Heart right ventricle (tissue), 16 donors: Measurements from ENCODE around the gene BMP5. TPM values are rescaled to one million over a fixed set of nuclear protein-coding genes. Genes with fewer than 3 reads are reported as not detected.
"Not testable (repeated sequence)": the region's sequence is repeated elsewhere in the genome, so short reads cannot be mapped to it uniquely, and the experiment has no call there.

Experiments
- ATAC-seq, 8 donors: fragments of 200-7000 bp; cut with Tn5 transposase; one replicate each; pipeline ENCODE4 v1.9.1; 2020; ENCODE audit warnings: mild to moderate bottlenecking in 8 of 8, moderate library complexity in 8 of 8, moderate number of reproducible peaks in 1 of 8
- DNase-seq, 2 donors: peaks; one replicate each; pipeline ENCODE4 v3.0.0-alpha.2; 2020
- H3K27ac ChIP-seq, 10 donors: fragments of 200-600 bp; sonication (generic) in 2 of 10; one replicate each; pipeline versions ENCODE4 v1.5.0 to v1.8.0; 2020 to 2022; ENCODE audit warnings: mild to moderate bottlenecking in 3 of 10
- H3K27me3 ChIP-seq, 7 donors: fragments of 200-600 bp; one replicate each; pipeline ENCODE4 v1.8.0; 2021 to 2022; ENCODE audit warnings: mild to moderate bottlenecking in 2 of 7
- H3K36me3 ChIP-seq, 9 donors: fragments of 200-600 bp; sonication (generic) in 1 of 9; one replicate each; pipeline versions ENCODE4 v1.5.0 to v1.8.0; 2020 to 2022; ENCODE audit warnings: mild to moderate bottlenecking in 2 of 9
- H3K4me1 ChIP-seq, 9 donors: fragments of 200-600 bp; sonication (generic) in 1 of 9; one replicate each; pipeline versions ENCODE4 v1.5.0 to v1.8.0; 2020 to 2022; ENCODE audit warnings: mild to moderate bottlenecking in 4 of 9
- H3K4me3 ChIP-seq, 10 donors: fragments of 200-600 bp; sonication (generic) in 2 of 10; one replicate each; pipeline versions ENCODE4 v1.5.0 to v1.8.0; 2020 to 2022; ENCODE audit warnings: mild to moderate bottlenecking in 7 of 10, moderate library complexity in 2 of 10
- H3K9me3 ChIP-seq, 11 donors: fragments of 200-600 bp in 10 of 11; sonication (generic) in 2 of 11; one replicate each; pipeline versions ENCODE4 v1.5.0 to v1.8.0; 2013 to 2022; ENCODE audit warnings: mild to moderate bottlenecking in 2 of 11, control low read depth in 1 of 11, moderate library complexity in 1 of 11
- CTCF ChIP-seq, 9 donors: fragments of 200-600 bp; sonication (generic) in 2 of 9; IDR thresholded peaks; one replicate each; pipeline versions ENCODE4 v1.5.0 to v1.8.0; 2021 to 2022; ENCODE audit warnings: antibody characterized with exemption in 9 of 9, mild to moderate bottlenecking in 5 of 9, moderate library complexity in 1 of 9
- WGBS, 2 donors: extraction: QIAGEN DNeasy Blood & Tissue Kit; methylation state at CpG; one replicate each; pipeline ENCODE4 v1.1.7; 2013; ENCODE audit warnings: inconsistent platforms in 1 of 2; 5-methylcytosine and 5-hydroxymethylcytosine counted together
- intact Hi-C, 10 donors: fragments of 100-400 bp; cut with DNase I; formaldehyde crosslinking; loops; one replicate each; pipeline versions ENCODE4 v1.11.1 to v1.14.2; 2022
- polyA plus RNA-seq, 2 donors: library from polyadenylated mRNA; stranded (reverse); fragments of 200-250 nt; gene quantifications; one replicate each; pipeline ENCODE4 v1.2.3, GENCODE V29; 2013
- total RNA-seq, 10 donors: library from RNA; stranded (reverse); fragmentation: NEBNext Ultra II Directional in 3 of 10; extraction: Animal tissue kit (Norgen Biotek cat#: 25700) in 3 of 10; gene quantifications; one replicate each; pipeline versions ENCODE4 v1.2.1 to v1.2.4, GENCODE V29; 2021 to 2023
- donor health status: Arrhythmogenic right ventricular cardiomyopathy.
- donor health status: ischemic (EF 13 %, LVEDD 7.1; RV severe dilation, severe dysfunction).
- donor health status: healthy with polysubstance abuse.
- donor health status: DM: no; HTN: yes; CAD: no.
- donor health status: DM: no; HTN: no; CAD: no.
- donor health status: ischemic (EF 25% LVEDD 6.9; RV normal size, moderate dysfunction).
- donor health status: ischemic (EF 25% LVEDD 5.7; RV mildly dilated, moderate dysfunction).
- donor health status: healthy.
- donor health status: DM: yes; HTN: yes; CAD: no.
- donor health status: Ischemic cardiomyopathy.
- donor health status: ischemic (EF 35%, LVEDD 5.7; RV mildly dilated, moderate dysfunction).
- donor health status: nonischemic (EF 11% LVEDD 7.7; RV severe dilation, severe dysfunction).
- donor health status: DM: yes; HTN: yes; CAD: no.
- donor health status: PGD.
- donor health status: ischemic (EF 29% LVEDD 5.4; RV normal size, mild dysfunction).
- donor health status: nonischemic (EF 23%, LVEDD 6.1; RV moderate dilation, normal function).

BMP5 gene
- total and polyA plus RNA-seq, 12 donors = 0.60 to 3.8 (median 1.8) TPM

DNA sequence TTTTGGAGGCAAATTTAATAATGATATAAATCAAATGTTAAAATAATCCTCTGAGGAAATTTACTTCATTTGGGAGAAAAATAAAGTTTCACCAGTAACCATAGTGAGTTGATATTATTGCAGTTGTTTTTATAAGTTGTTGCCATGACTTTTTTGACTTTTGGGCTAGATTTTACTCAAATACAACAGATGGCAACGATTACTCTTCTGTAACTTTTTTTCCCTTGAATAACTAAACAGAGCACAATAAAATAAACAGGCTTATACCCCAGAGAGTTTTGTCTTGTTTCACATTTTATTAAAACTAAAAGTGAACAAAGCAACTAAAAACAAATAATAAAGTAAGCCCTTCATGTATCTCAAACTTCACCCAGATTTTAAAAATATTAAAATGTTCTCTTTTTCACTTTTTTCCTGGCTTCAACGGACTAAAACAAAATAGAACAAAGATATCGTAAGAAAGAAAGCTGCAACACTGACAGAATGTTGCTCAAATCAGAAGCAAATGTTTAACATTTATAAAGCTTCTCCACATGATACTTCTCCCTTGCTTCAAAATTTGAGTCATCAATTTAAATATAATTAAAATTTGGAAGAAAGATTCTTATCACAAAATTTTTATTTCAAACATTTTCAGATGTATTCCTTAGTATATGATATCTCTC is 42.5 kb upstream of the BMP5 start:
- Histone ChIP-seq H3K36me3 (no peaks in the 10 kb centered on the region), H3K4me3 (peak overlapping the region in 2 of 10 donors; percentile 18 to 22), H3K9me3 (no peaks in the 10 kb centered on the region), H3K4me1 (peaks cover 0 to 8% (median 0%) of the 10 kb centered on the region in 9 donors), H3K27ac (peak overlapping the region in 5 of 10 donors; percentile 3 to 58 (median 31)), H3K27me3 (no peaks in the 10 kb centered on the region)
- WGBS, 2 donors = 50 to 71% methylated on average over 3 of the region's 3 CpGs
- ATAC-seq (peak in 4 of 8 donors; percentile 31 to 49 (median 42)), DNase-seq (no peak)
- no peak for TF ChIP-seq CTCF (IDR thresholded peaks at IDR 0.05)
- intact Hi-C loops = no loop called here

- no peak for TF ChIP-seq CTCF (IDR thresholded peaks at IDR 0.05)
- ATAC-seq (no peak), DNase-seq (no peak)
- no peaks in the 10 kb centered on the region for H3K9me3 ChIP-seq
- H3K36me3 ChIP-seq = no peaks in the 10 kb centered on the region
- intact Hi-C loops = no loop called here
- H3K27me3 ChIP-seq = no peaks in the 10 kb centered on the region
- 94% methylated on average over 2 of the region's 2 CpGs for WGBS, 2 donors
- H3K4me3 ChIP-seq = no peak overlapping the region
- H3K4me1 ChIP-seq = peaks cover 0 to 8% (median 0%) of the 10 kb centered on the region in 9 donors
- H3K27ac ChIP-seq = no peak overlapping the region
Measured at GRCh38 chr6:55916188-55916587, 40.8 kb upstream of the BMP5 start.

DNA sequence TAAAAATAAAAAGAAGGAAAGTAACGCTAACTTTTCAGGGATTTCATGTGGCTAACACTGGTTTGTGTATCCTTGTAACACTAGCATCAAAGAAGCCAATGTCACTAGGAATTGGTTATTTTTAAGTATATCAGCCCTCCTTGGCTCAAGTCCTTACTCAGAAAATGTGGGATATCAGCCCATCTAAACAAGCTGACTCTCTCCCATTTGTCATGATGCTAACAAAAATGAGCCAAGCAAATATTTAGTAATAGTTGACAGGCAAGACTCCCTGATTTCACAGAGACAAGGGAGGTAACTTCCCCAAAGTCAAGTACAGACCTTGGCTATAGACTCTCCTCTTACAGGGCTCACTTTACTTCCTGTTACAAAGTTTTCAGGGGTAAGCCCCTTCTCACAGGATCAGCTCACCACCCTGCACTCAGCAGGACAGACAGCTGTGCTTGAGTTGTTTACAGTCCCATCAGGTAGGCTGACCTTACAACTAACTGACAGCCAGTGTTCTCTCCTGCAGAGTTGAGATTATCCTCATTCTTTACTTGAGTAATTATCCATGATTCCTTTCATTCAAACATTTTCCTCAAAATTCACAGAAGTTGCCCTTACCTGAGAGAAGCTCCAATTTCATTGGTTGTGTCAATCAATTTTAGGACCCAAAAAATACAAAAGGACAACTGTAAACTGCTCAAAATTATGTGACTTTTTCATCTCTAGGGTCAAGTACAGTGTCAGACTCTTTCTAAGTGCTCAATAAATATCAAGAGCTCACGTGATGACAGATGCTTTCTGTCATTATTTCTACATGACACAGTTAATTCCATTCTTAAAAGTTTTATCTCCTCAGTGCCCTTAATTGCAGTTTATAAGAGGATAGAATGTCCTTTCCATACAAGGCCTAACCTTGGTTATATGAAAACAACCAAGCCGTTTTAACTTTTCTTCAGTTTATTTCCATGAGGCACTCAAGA is 38.1 kb upstream of the BMP5 start:
- 39 to 44% methylated on average over 3 of the region's 3 CpGs for WGBS, 2 donors
- no peak for TF ChIP-seq CTCF (IDR thresholded peaks at IDR 0.05)
- intact Hi-C loops = no loop called here
- DNase-seq (no peak), ATAC-seq (peak in 5 of 8 donors; percentile 17 to 47 (median 37))
- H3K9me3 ChIP-seq = no peaks in the 10 kb centered on the region
- H3K4me3 ChIP-seq = no peak overlapping the region
- peak overlapping the region in 1 of 10 donors; percentile 41 for H3K27ac ChIP-seq
- no peaks in the 10 kb centered on the region for H3K27me3 ChIP-seq
- H3K4me1 ChIP-seq = peaks cover 0 to 8% (median 0%) of the 10 kb centered on the region in 9 donors
- H3K36me3 ChIP-seq = no peaks in the 10 kb centered on the region

- DNase-seq, H3K27me3 ChIP-seq, ATAC-seq, H3K4me3 ChIP-seq, H3K27ac ChIP-seq, H3K4me1 ChIP-seq, H3K9me3 ChIP-seq, intact Hi-C loops, H3K36me3 ChIP-seq: not testable (repeated sequence)
- 96 to 98% methylated on average over 8 to 20 of the region's 28 CpGs for WGBS, 2 donors
Measured at GRCh38 chr6:55910466-55910865, 35.1 kb upstream of the BMP5 start.

GRCh38 chr6:55909911-55910310 is 34.5 kb upstream of the BMP5 start:
- H3K4me3 ChIP-seq, H3K9me3 ChIP-seq, DNase-seq, H3K36me3 ChIP-seq, H3K4me1 ChIP-seq, H3K27me3 ChIP-seq, ATAC-seq, intact Hi-C loops, H3K27ac ChIP-seq: not testable (repeated sequence)
- WGBS, 2 donors = 93 to 97% methylated on average over 6 to 22 of the region's 26 CpGs
